Stimulated activated CD4-positive, alpha-beta T cell treated with anti-CD3 and anti-CD28 coated beads, Interleukin-15, amount 100 ng/mL, for 24 hours (primary cell): ENCODE results near the gene CSGALNACT2.

Source experiments
- DNase-seq: peaks from one replicate; pipeline ENCODE4 v3.0.0-alpha.2; 2020

CSGALNACT2 gene

GRCh38 chr10:43203448-43204041, 65.3 kb downstream of the CSGALNACT2 start:
- DNase-seq, result peak; percentile 27

GRCh38 chr10:43204042-43204942, 66.0 kb downstream of the CSGALNACT2 start:
- peak; percentile 2 for DNase-seq

GRCh38 chr10:43204943-43205671, 66.9 kb downstream of the CSGALNACT2 start:
- DNase-seq, result peak; percentile 75

- peak; percentile 1 for DNase-seq
Observed at GRCh38 chr10:43205681-43206390, 67.6 kb downstream of the CSGALNACT2 start.

- DNase-seq, result peak; percentile 1
Observed at GRCh38 chr10:43206391-43207235, 68.4 kb downstream of the CSGALNACT2 start.

- DNase-seq, result no peak
Observed at GRCh38 chr10:43208147-43209073, 70.2 kb downstream of the CSGALNACT2 start.

GRCh38 chr10:43209074-43209455, 70.8 kb downstream of the CSGALNACT2 start:
- DNase-seq, result peak; percentile 1

GRCh38 chr10:43209651-43210141, 71.5 kb downstream of the CSGALNACT2 start:
- DNase-seq, result no peak

- DNase-seq, result no peak
Observed at GRCh38 chr10:43210556-43210955, 72.3 kb downstream of the CSGALNACT2 start.

- no peak for DNase-seq
Observed at GRCh38 chr10:43211030-43211429, 72.8 kb downstream of the CSGALNACT2 start.

- DNase-seq, result no peak
Observed at GRCh38 chr10:43211431-43212042, 73.3 kb downstream of the CSGALNACT2 start.

GRCh38 chr10:43212043-43212721, 73.9 kb downstream of the CSGALNACT2 start:
- DNase-seq, result no peak

GRCh38 chr10:43214071-43214955, 76.1 kb downstream of the CSGALNACT2 start:
- no peak for DNase-seq

GRCh38 chr10:43214956-43215561, 76.8 kb downstream of the CSGALNACT2 start:
- no peak for DNase-seq

GRCh38 chr10:43215758-43216455, 77.7 kb downstream of the CSGALNACT2 start:
- no peak for DNase-seq

GRCh38 chr10:43216931-43217562, 78.8 kb downstream of the CSGALNACT2 start:
- no peak for DNase-seq
